Upper lobe of right lung (tissue), 1 donor: ENCODE data around the gene SND1. TPM values are rescaled to one million over a fixed set of nuclear protein-coding genes. Genes with fewer than 3 reads are reported as not detected.

Experiments used
- ATAC-seq: fragments of 200-7000 bp; cut with Tn5 transposase; one replicate; pipeline ENCODE4 v1.9.1; 2020; ENCODE audit warnings: mild to moderate bottlenecking, moderate library complexity
- DNase-seq: peaks from one replicate; pipeline ENCODE4 v3.0.0-alpha.2; 2020
- H3K27ac ChIP-seq: fragments of 200-600 bp; one replicate; pipeline ENCODE4 v1.8.0; 2022
- H3K27me3 ChIP-seq: fragments of 200-600 bp; one replicate; pipeline ENCODE4 v1.8.0; 2022; ENCODE audit warnings: mild to moderate bottlenecking
- H3K36me3 ChIP-seq: fragments of 200-600 bp; one replicate; pipeline ENCODE4 v1.8.0; 2022
- H3K4me1 ChIP-seq: fragments of 200-600 bp; one replicate; pipeline ENCODE4 v1.8.0; 2022
- H3K4me3 ChIP-seq: fragments of 200-600 bp; one replicate; pipeline ENCODE4 v1.8.0; 2022; ENCODE audit warnings: mild to moderate bottlenecking
- H3K9me3 ChIP-seq: fragments of 200-600 bp; one replicate; pipeline ENCODE4 v1.8.0; 2022
- CTCF ChIP-seq: fragments of 200-600 bp; IDR thresholded peaks from one replicate; pipeline ENCODE4 v1.8.0; 2022; ENCODE audit warnings: antibody characterized with exemption
- intact Hi-C: fragments of 100-400 bp; cut with DNase I; formaldehyde crosslinking; loops from one replicate; pipeline ENCODE4 v1.11.0; 2022
- total RNA-seq: library from RNA; stranded (reverse); fragmentation: NEBNext Ultra II Directional; extraction: Animal tissue kit (Norgen Biotek cat#: 25700); gene quantifications from one replicate; pipeline ENCODE4 v1.2.1, GENCODE V29; 2021
- donor health status: DM: no; HTN: yes; CAD: no; lungs with severe emphysema.

Gene SND1
- total RNA-seq, 1 donor from 2014 or later = 150 TPM

GRCh38 chr7:128045766-128046165 lies 393.8 kb downstream of the SND1 start:
- H3K4me1 ChIP-seq = peaks cover 4% of the 10 kb centered on the region

GRCh38 chr7:128052404-128052803 lies 400.4 kb downstream of the SND1 start:
- no peak for ATAC-seq
- H3K4me3 ChIP-seq = no peak overlapping the region
- H3K9me3 ChIP-seq = no peaks in the 10 kb centered on the region
- H3K36me3 ChIP-seq = no peaks in the 10 kb centered on the region
- DNase-seq = no peak
- peaks cover 5% of the 10 kb centered on the region for H3K4me1 ChIP-seq
- no peaks in the 10 kb centered on the region for H3K27me3 ChIP-seq
- intact Hi-C loops = no loop called here
- no peak for TF ChIP-seq CTCF
- no peak overlapping the region for H3K27ac ChIP-seq

More at GRCh38 chr7:128045766-128046165, 393.8 kb downstream of the SND1 start:
- Histone ChIP-seq H3K4me3 (no peak overlapping the region), H3K36me3 (no peaks in the 10 kb centered on the region), H3K27ac (no peak overlapping the region), H3K9me3 (no peaks in the 10 kb centered on the region), H3K27me3 (no peaks in the 10 kb centered on the region)
- intact Hi-C loops = no loop called here
- no peak for TF ChIP-seq CTCF
- no peak for DNase-seq
- no peak for ATAC-seq

- H3K4me3 ChIP-seq = no peak overlapping the region
- no peaks in the 10 kb centered on the region for H3K27me3 ChIP-seq
- intact Hi-C loops = no loop called here
- no peaks in the 10 kb centered on the region for H3K36me3 ChIP-seq
- peaks cover 5% of the 10 kb centered on the region for H3K4me1 ChIP-seq
- ATAC-seq = no peak
- no peak overlapping the region for H3K27ac ChIP-seq
- DNase-seq = no peak
- no peaks in the 10 kb centered on the region for H3K9me3 ChIP-seq
- TF ChIP-seq CTCF = no peak
These were observed 401.0 kb downstream of the SND1 start for GRCh38 chr7:128053023-128053422.

GRCh38 chr7:128053991-128054390 lies 402.0 kb downstream of the SND1 start:
- ATAC-seq = no peak
- no peaks in the 10 kb centered on the region for H3K9me3 ChIP-seq
- intact Hi-C loops = no loop called here
- no peaks in the 10 kb centered on the region for H3K27me3 ChIP-seq
- TF ChIP-seq CTCF = no peak
- peaks cover 5% of the 10 kb centered on the region for H3K4me1 ChIP-seq
- no peak overlapping the region for H3K4me3 ChIP-seq
- H3K36me3 ChIP-seq = no peaks in the 10 kb centered on the region
- H3K27ac ChIP-seq = no peak overlapping the region
- no peak for DNase-seq

GRCh38 chr7:128054511-128054910 lies 402.5 kb downstream of the SND1 start:
- Histone ChIP-seq H3K9me3 (no peaks in the 10 kb centered on the region), H3K27me3 (no peaks in the 10 kb centered on the region), H3K27ac (no peak overlapping the region), H3K36me3 (no peaks in the 10 kb centered on the region), H3K4me3 (no peak overlapping the region), H3K4me1 (peaks cover 5% of the 10 kb centered on the region)
- no peak for ATAC-seq
- intact Hi-C loops = no loop called here
- no peak for DNase-seq
- no peak for TF ChIP-seq CTCF

GRCh38 chr7:128055637-128056036 lies 403.6 kb downstream of the SND1 start:
- H3K9me3 ChIP-seq = no peaks in the 10 kb centered on the region
- TF ChIP-seq CTCF = no peak
- no peak overlapping the region for H3K4me3 ChIP-seq
- no peak for DNase-seq
- intact Hi-C loops = no loop called here
- no peaks in the 10 kb centered on the region for H3K36me3 ChIP-seq
- H3K27me3 ChIP-seq = no peaks in the 10 kb centered on the region
- ATAC-seq = no peak
- H3K4me1 ChIP-seq = peaks cover 5% of the 10 kb centered on the region
- H3K27ac ChIP-seq = no peak overlapping the region
